RWPE2 (cell line): ENCODE measurements around the gene PPP4R1.

Experiments
- ATAC-seq: fragments of 200-7000 bp; cut with Tn5 transposase; 3 replicates; pipeline ENCODE4 v1.9.1; 2021; ENCODE audit warnings: low read depth
- DNase-seq: peaks from one replicate; pipeline ENCODE4 v3.0.0-alpha.2; 2020; ENCODE audit warnings: low spot score
- H3K27ac ChIP-seq: fragments of 450-650 bp; 2 replicates; pipeline ENCODE4 v1.5.1; 2017; ENCODE audit warnings: mild to moderate bottlenecking; ENCODE audit not compliant: poor library complexity, severe bottlenecking
- H3K27me3 ChIP-seq: fragments of 250-450 bp; sonication (Bioruptor Pico); 2 replicates; pipeline ENCODE4 v1.5.1; 2021; ENCODE audit warnings: mild to moderate bottlenecking, moderate library complexity; ENCODE audit not compliant: insufficient read depth, poor library complexity, severe bottlenecking
- H3K36me3 ChIP-seq: fragments of 250-450 bp; sonication (Bioruptor Pico); 2 replicates; pipeline ENCODE4 v1.5.1; 2020; ENCODE audit warnings: low read depth, mild to moderate bottlenecking, moderate library complexity
- H3K4me1 ChIP-seq: fragments of 250-450 bp; sonication (Bioruptor Pico); 2 replicates; pipeline ENCODE4 v1.5.1; 2021; ENCODE audit warnings: mild to moderate bottlenecking, moderate library complexity; ENCODE audit not compliant: insufficient read depth, poor library complexity, severe bottlenecking
- H3K4me3 ChIP-seq: fragments of 250-450 bp; sonication (Bioruptor Pico); 2 replicates; pipeline ENCODE4 v1.5.1; 2021; ENCODE audit warnings: mild to moderate bottlenecking, moderate library complexity; ENCODE audit not compliant: severe bottlenecking
- H3K9me3 ChIP-seq: fragments of 250-450 bp; sonication (Bioruptor Pico); 2 replicates; pipeline ENCODE4 v1.5.1; 2021; ENCODE audit warnings: mild to moderate bottlenecking, moderate library complexity; ENCODE audit not compliant: severe bottlenecking
- CTCF ChIP-seq: fragments of 450-650 bp; IDR thresholded peaks from one replicate; pipeline ENCODE4 v1.5.1; 2017; ENCODE audit warnings: mild to moderate bottlenecking, moderate library complexity; ENCODE audit not compliant: poor library complexity, severe bottlenecking

PPP4R1 gene

DNA sequence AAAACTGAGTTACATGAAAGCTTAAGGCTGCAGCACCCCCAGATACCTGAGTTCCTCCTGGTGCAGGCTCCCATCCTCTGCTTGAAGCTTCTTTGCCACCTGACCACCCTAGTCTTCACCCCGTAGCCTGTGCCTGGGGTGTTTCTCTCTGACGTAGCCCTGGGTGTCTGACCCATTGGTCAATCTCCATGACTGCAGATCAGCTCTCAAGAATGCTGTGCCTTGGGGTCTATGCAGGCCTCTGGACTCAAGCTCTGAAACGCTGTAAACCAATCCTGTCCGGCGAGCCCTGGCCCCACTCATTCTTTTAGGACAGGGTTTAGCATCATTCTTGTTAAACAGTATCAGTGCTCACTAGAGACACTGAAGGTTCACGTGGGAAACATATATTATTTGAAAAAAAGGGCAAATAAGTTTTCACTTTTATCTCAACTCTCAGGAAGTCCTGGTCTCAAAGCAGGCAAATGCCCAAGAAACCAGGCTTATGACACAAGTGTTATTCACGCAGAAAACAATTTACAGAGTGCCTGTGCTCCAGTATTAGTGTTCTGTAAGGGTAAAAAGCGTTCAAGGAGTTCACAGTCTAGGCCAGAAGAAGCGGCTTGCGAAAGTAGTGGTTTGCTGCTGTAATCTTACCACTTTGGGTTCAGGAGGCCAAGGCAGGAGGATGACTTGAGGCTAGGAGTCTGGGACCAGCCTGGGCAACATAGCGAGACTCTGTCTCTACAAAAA, 22.8 kb upstream of the PPP4R1 start:
- H3K27me3 ChIP-seq: no peaks in the 10 kb centered on the region
- no peaks in the 10 kb centered on the region for H3K9me3 ChIP-seq
- TF ChIP-seq CTCF: no peak
- peaks cover 16% of the 10 kb centered on the region for H3K4me1 ChIP-seq
- DNase-seq: no peak
- peak overlapping the region; percentile 4 for H3K27ac ChIP-seq
- H3K4me3 ChIP-seq: no peak overlapping the region
- no peak for ATAC-seq
- H3K36me3 ChIP-seq: no peaks in the 10 kb centered on the region

- ATAC-seq (no peak), DNase-seq (no peak)
- H3K4me3 ChIP-seq: no peak overlapping the region
- no peak overlapping the region for H3K27ac ChIP-seq
- no peaks in the 10 kb centered on the region for H3K36me3 ChIP-seq
- peaks cover 28% of the 10 kb centered on the region for H3K4me1 ChIP-seq
- no peak for TF ChIP-seq CTCF
- H3K9me3 ChIP-seq: no peaks in the 10 kb centered on the region
- no peaks in the 10 kb centered on the region for H3K27me3 ChIP-seq
These were observed 20.5 kb upstream of the PPP4R1 start for GRCh38 chr18:9634856-9635255.

DNA sequence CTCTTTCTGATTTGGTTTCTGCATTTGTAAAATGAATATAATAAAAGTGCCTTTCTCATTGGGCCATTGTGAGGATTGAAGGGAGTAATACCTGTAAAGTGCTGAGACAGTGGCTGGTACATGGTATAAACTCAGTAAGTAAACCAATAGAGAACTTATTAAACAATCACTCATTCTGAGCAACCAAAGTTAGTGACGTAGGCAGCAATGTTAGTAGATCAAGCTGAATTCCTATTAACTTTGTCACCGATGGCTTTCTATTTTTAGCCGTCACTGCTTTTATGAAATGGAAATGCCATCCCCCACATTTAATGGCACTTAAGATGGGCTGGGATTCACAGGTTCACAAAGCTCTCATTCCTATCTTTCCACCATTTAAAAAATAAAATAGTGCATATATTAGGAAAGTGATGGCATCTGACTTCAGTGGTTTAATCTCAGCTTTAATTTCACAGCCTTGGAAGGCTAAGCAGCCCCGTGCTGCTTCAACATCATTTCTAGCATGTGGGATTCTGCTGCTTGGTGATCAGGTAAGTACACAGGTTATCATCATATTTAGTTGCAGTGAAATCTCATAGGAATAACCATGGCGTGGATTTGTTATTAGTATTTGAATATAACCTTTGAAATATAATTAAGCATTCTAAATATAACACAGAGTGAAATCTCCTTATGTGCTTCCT, 17.6 kb upstream of the PPP4R1 start:
- peaks cover 21% of the 10 kb centered on the region for H3K4me1 ChIP-seq
- peak overlapping the region; percentile 62 for H3K27ac ChIP-seq
- no peaks in the 10 kb centered on the region for H3K36me3 ChIP-seq
- no peaks in the 10 kb centered on the region for H3K9me3 ChIP-seq
- no peaks in the 10 kb centered on the region for H3K27me3 ChIP-seq
- peak; percentile 95 for ATAC-seq
- no peak for TF ChIP-seq CTCF
- no peak overlapping the region for H3K4me3 ChIP-seq
- no peak for DNase-seq

- no peak overlapping the region for H3K4me3 ChIP-seq
- H3K27ac ChIP-seq: no peak overlapping the region
- TF ChIP-seq CTCF: no peak
- peaks cover 27% of the 10 kb centered on the region for H3K4me1 ChIP-seq
- H3K9me3 ChIP-seq: no peaks in the 10 kb centered on the region
- ATAC-seq: no peak
- H3K27me3 ChIP-seq: no peaks in the 10 kb centered on the region
- no peak for DNase-seq
- no peaks in the 10 kb centered on the region for H3K36me3 ChIP-seq
These were observed 16.1 kb upstream of the PPP4R1 start for GRCh38 chr18:9630444-9630843.

DNA sequence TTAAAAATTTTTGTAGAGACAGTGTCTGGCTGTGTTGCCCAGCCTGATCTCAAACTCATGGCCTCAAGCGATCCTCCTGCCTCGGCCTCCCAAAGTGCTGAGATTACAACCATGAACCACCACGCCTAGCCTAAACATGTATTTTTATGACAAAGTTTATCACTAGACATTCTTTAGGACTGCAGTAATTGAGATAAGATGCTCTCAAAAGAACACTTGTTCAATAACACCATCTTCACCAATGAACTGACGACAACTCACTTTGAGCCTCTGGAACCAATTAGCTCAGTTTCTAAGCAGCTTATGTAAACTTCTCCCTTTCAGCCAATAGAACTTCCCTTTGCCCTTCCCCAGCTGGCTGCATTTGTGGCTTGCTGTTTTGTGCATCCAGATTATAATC, 15.3 kb upstream of the PPP4R1 start:
- Histone ChIP-seq H3K36me3 (no peaks in the 10 kb centered on the region), H3K4me3 (no peak overlapping the region), H3K4me1 (peaks cover 31% of the 10 kb centered on the region), H3K9me3 (no peaks in the 10 kb centered on the region), H3K27me3 (no peaks in the 10 kb centered on the region), H3K27ac (no peak overlapping the region)
- DNase-seq (no peak), ATAC-seq (no peak)
- no peak for TF ChIP-seq CTCF
